ENCODE results near the gene PHOX2B.
"Not testable (repeated sequence)": the region's sequence is repeated elsewhere in the genome, so short reads cannot be mapped to it uniquely, and the experiment has no call there.

The PHOX2B gene

GRCh38 chr4:41734371-41734770 lies 14.2 kb downstream of the PHOX2B start:
- no peaks in the 10 kb centered on the region for H3K9me3 Mint-ChIP-seq
- H3K4me3 Mint-ChIP-seq = no peak overlapping the region
- no peak for ATAC-seq
- H3K27ac Mint-ChIP-seq = no peak overlapping the region
- peaks cover 16% of the 10 kb centered on the region for H3K27me3 Mint-ChIP-seq
- H3K4me1 Mint-ChIP-seq = no peaks in the 10 kb centered on the region
- no peak for DNase-seq

GRCh38 chr4:41731569-41732126 lies 16.9 kb downstream of the PHOX2B start:
- no peaks in the 10 kb centered on the region for H3K9me3 Mint-ChIP-seq
- no peaks in the 10 kb centered on the region for H3K4me1 Mint-ChIP-seq
- ATAC-seq = no peak
- H3K27me3 Mint-ChIP-seq = peaks cover 16% of the 10 kb centered on the region
- no peak overlapping the region for H3K27ac Mint-ChIP-seq
- no peak for DNase-seq
- H3K4me3 Mint-ChIP-seq = no peak overlapping the region

DNA sequence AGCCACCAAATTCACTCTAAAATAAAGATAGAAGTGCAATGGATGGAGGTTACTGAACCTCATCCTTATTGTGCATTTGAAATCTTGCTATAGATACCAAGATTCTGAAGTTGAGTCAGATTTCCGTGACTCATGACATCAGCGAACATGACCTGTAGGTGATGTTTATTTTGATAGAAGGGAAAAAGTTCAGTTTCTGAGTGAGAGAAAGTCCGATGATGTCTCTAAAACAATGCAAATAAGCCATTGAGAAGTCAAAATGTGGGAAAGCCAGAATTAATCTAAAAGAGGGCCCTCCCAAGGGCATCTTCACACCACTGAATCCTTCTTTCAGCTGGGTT lies 20.0 kb downstream of the PHOX2B start:
- H3K27ac Mint-ChIP-seq = no peak overlapping the region
- no peak overlapping the region for H3K4me3 Mint-ChIP-seq
- DNase-seq (no peak), ATAC-seq (no peak)
- no peaks in the 10 kb centered on the region for H3K4me1 Mint-ChIP-seq
- H3K27me3 Mint-ChIP-seq = peaks cover 16% of the 10 kb centered on the region
- H3K9me3 Mint-ChIP-seq = peaks cover 6 to 9% of the 10 kb centered on the region in 2 donors

- H3K27ac Mint-ChIP-seq = no peak overlapping the region
These were observed 20.5 kb downstream of the PHOX2B start for GRCh38 chr4:41727861-41728572.

DNA sequence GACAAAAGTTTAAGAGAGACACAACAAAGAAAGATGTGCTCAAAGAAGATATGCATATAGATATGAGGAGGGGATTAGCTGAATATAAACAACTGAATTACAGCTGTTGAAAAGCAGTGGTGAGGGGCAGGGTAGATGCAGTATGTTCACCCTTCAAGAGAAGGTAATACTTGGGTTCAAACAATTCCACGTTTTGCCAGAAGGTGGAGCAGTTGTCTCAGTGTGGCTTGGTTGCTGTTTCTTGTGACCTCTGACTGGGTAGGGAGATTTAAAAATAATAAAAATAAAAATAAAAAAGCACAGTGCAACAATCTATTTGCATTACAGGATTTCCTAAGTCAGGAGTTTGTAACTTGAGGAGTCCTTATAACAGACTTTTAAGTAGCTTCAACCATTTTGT lies 23.3 kb downstream of the PHOX2B start:
- no peak for DNase-seq
- H3K4me1 Mint-ChIP-seq = no peaks in the 10 kb centered on the region
- peaks cover 4% of the 10 kb centered on the region for H3K27me3 Mint-ChIP-seq
- H3K9me3 Mint-ChIP-seq = peaks cover 6 to 9% of the 10 kb centered on the region in 2 donors
- H3K27ac Mint-ChIP-seq = no peak overlapping the region
- ATAC-seq = no peak
- H3K4me3 Mint-ChIP-seq = no peak overlapping the region

More at GRCh38 chr4:41727861-41728572, 20.5 kb downstream of the PHOX2B start:
- DNase-seq (no peak), ATAC-seq (no peak)
- Mint-ChIP-seq H3K4me3 (no peak overlapping the region), H3K27me3 (peaks cover 16% of the 10 kb centered on the region), H3K9me3 (peaks cover 6 to 9% of the 10 kb centered on the region in 2 donors), H3K4me1 (no peaks in the 10 kb centered on the region)

DNA sequence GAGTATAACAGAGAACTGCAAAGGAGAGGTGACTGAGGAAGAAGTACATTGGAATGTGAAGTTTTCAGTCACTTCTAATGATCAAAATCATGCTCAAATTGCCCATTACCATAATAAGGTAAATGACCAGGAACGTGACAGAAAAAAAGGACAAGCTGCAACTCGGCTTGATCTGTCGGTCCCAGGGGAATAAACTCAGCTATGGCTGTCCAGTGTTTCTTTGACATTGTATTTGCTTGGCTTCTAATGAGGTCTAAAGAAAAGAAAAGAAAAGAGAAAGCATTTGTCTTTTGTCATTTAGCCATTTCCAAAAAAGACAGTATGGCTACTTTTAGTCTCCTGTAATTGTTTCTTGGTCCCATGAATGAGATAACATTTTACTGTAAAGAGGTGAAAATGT lies 25.2 kb downstream of the PHOX2B start:
- no peak for ATAC-seq

DNA sequence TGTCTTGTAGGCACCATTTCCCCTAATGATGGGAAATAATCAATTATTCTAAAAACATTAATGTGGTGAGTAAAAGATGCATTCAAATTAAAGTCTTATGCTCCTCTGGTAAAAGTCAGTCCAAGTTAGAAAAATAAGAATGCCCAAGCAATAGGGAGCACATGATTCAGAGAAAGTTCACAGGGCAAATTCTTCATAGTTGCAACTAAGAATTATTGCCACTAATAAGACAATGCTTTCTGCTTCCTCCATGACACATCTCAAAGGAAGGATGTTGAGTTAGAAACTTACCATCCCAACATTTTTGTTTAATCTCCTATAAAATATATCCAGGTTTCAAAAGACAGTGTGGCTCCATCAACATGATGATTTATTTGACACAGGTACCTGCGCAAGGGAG lies 26.3 kb downstream of the PHOX2B start:
- no peak overlapping the region for H3K27ac Mint-ChIP-seq
- no peaks in the 10 kb centered on the region for H3K4me1 Mint-ChIP-seq
- H3K4me3 Mint-ChIP-seq = no peak overlapping the region
- H3K27me3 Mint-ChIP-seq = no peaks in the 10 kb centered on the region
- DNase-seq (no peak), ATAC-seq (no peak)
- peaks cover 6 to 9% of the 10 kb centered on the region in 2 donors for H3K9me3 Mint-ChIP-seq

More for the DNA sequence above, 25.2 kb downstream of the PHOX2B start:
- Mint-ChIP-seq H3K27ac (no peak overlapping the region), H3K4me1 (no peaks in the 10 kb centered on the region), H3K27me3 (no peaks in the 10 kb centered on the region), H3K9me3 (peaks cover 6 to 9% of the 10 kb centered on the region in 2 donors), H3K4me3 (no peak overlapping the region)
- DNase-seq = no peak

GRCh38 chr4:41719417-41719816 lies 29.1 kb downstream of the PHOX2B start:
- no peak for DNase-seq
- Mint-ChIP-seq H3K4me1 (no peaks in the 10 kb centered on the region), H3K27ac (no peak overlapping the region), H3K4me3 (no peak overlapping the region), H3K9me3 (no peaks in the 10 kb centered on the region), H3K27me3 (no peaks in the 10 kb centered on the region)
- ATAC-seq = no peak

DNA sequence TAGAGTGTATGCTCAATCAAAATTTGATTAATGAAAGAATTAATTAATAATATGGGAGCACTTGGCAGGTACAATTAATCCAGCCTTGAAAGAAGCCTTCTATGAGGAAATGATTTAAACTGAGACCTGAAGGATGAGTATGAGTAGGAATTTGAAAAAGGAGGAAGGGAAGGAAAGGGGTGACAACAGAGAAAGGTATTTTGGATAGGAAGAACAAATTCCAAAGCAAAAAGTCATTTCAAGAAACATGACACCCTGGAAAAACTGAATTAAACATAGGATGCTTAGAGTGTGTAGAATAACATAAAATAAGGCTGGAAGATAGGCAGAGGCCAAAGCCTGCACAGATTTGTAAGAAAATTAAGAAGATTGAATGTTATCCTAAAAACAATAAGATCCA lies 29.6 kb downstream of the PHOX2B start:
- Mint-ChIP-seq H3K27me3 (no peaks in the 10 kb centered on the region), H3K9me3 (no peaks in the 10 kb centered on the region), H3K4me3 (no peak overlapping the region), H3K4me1 (no peaks in the 10 kb centered on the region), H3K27ac (no peak overlapping the region)
- DNase-seq (no peak), ATAC-seq (no peak)

GRCh38 chr4:41715155-41715554 lies 33.4 kb downstream of the PHOX2B start:
- no peak overlapping the region for H3K4me3 Mint-ChIP-seq
- no peak overlapping the region for H3K27ac Mint-ChIP-seq
- H3K9me3 Mint-ChIP-seq = peaks cover 0 to 7% of the 10 kb centered on the region in 2 donors
- H3K4me1 Mint-ChIP-seq = no peaks in the 10 kb centered on the region
- H3K27me3 Mint-ChIP-seq = no peaks in the 10 kb centered on the region
- no peak for ATAC-seq
- DNase-seq = no peak

GRCh38 chr4:41714364-41715000 lies 34.0 kb downstream of the PHOX2B start:
- Mint-ChIP-seq H3K4me1 (no peaks in the 10 kb centered on the region), H3K9me3 (peaks cover 0 to 7% of the 10 kb centered on the region in 2 donors)

GRCh38 chr4:41713768-41714167 lies 34.8 kb downstream of the PHOX2B start:
- Mint-ChIP-seq H3K4me1 (no peaks in the 10 kb centered on the region), H3K9me3 (peaks cover 0 to 7% of the 10 kb centered on the region in 2 donors), H3K27ac (no peak overlapping the region), H3K4me3 (no peak overlapping the region), H3K27me3 (peaks cover 2% of the 10 kb centered on the region)
- no peak for ATAC-seq
- no peak for DNase-seq

More at GRCh38 chr4:41714364-41715000, 34.0 kb downstream of the PHOX2B start:
- DNase-seq (no peak), ATAC-seq (no peak)
- Mint-ChIP-seq H3K4me3 (no peak overlapping the region), H3K27ac (no peak overlapping the region), H3K27me3 (no peaks in the 10 kb centered on the region)

DNA sequence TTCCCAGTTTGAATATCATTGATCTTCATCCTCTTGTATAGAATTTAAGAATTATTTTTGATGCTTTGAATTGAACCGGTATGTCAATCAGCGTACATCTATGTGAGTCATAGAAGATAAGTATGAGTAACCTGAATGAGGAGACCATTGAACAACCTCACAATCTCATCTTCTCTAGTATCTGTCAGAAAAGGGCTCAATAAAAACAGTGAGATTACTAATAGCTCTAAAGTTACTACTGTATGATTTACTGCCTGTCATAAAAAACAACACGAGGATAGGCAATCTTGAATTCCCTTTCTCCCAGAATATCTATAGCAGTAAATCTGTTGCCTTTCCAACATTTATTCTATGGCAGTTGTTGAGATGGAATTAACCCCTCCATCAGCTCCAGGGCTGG lies 36.1 kb downstream of the PHOX2B start:
- Mint-ChIP-seq H3K27ac (no peak overlapping the region), H3K9me3 (peaks cover 0 to 7% of the 10 kb centered on the region in 2 donors), H3K27me3 (peaks cover 7% of the 10 kb centered on the region), H3K4me1 (no peaks in the 10 kb centered on the region), H3K4me3 (no peak overlapping the region)
- no peak for ATAC-seq
- DNase-seq = no peak

- not testable (repeated sequence) for H3K27ac Mint-ChIP-seq, H3K4me1 Mint-ChIP-seq, H3K27me3 Mint-ChIP-seq, H3K4me3 Mint-ChIP-seq, ATAC-seq, H3K9me3 Mint-ChIP-seq, DNase-seq
These were observed 36.9 kb downstream of the PHOX2B start for GRCh38 chr4:41711654-41712053.

- Mint-ChIP-seq H3K4me3 (no peak overlapping the region), H3K4me1 (no peaks in the 10 kb centered on the region)
- DNase-seq = no peak
These were observed 38.6 kb downstream of the PHOX2B start for GRCh38 chr4:41709844-41710481.

GRCh38 chr4:41703785-41704184 lies 44.7 kb downstream of the PHOX2B start:
- Mint-ChIP-seq H3K27ac (no peak overlapping the region), H3K4me3 (no peak overlapping the region), H3K9me3 (peaks cover 0 to 7% of the 10 kb centered on the region in 2 donors), H3K4me1 (no peaks in the 10 kb centered on the region), H3K27me3 (peaks cover 25% of the 10 kb centered on the region)
- ATAC-seq (no peak), DNase-seq (no peak)

More at GRCh38 chr4:41709844-41710481, 38.6 kb downstream of the PHOX2B start:
- peaks cover 15% of the 10 kb centered on the region for H3K27me3 Mint-ChIP-seq
- no peak for ATAC-seq
- H3K9me3 Mint-ChIP-seq = peaks cover 0 to 14% of the 10 kb centered on the region in 2 donors
- H3K27ac Mint-ChIP-seq = no peak overlapping the region
